SK-N-SH (cell line): ENCODE results near the gene MAP4K5. TPM values are rescaled to one million over a fixed set of nuclear protein-coding genes. Genes with fewer than 3 reads are reported as not detected.

Source experiments
- CTCF ChIA-PET: fragments of 300-600, 350-600 bp; formaldehyde crosslinking; extraction: SDS; loops from one replicate; lab custom pipeline; 2021; lab: Yijun Ruan, JAX
- POLR2A ChIA-PET: fragments of 350-600 bp; sonication (Branson Sonifier 250); formaldehyde crosslinking; extraction: SDS; loops from one replicate; lab custom pipeline; 2020; ENCODE audit warnings: antibody characterized with exemption, inconsistent platforms; lab: Yijun Ruan, JAX
- DNase-seq: peaks from one replicate; pipeline ENCODE4 v3.0.0; 2012
- H2AFZ ChIP-seq: fragments of 200-600 bp; sonication (generic); 2 replicates; pipeline ENCODE4 v1.8.1; 2016; ENCODE audit warnings: antibody characterized with exemption, mild to moderate bottlenecking, low read depth
- H3F3A ChIP-seq: fragments of 200-600 bp; sonication (generic); replicated peaks from 2 replicates; pipeline ENCODE3; 2016; ENCODE audit warnings: antibody characterized with exemption, mild to moderate bottlenecking; ENCODE audit not compliant: insufficient read depth
- H3K27ac ChIP-seq, 2 experiments: fragments of 200-500 bp in 1 of 2; fragments of 200-600 bp in 1 of 2; sonication (Bioruptor generic) in 1 of 2; sonication (generic), shearing (Covaris generic) in 1 of 2; 2 replicates each; pipeline versions ENCODE4 v1.5.1 to v1.6.1; 2014 to 2016; ENCODE audit warnings: low read depth in 2 of 2, inconsistent platforms in 1 of 2, low read length in 1 of 2, mild to moderate bottlenecking in 1 of 2, mixed read lengths in 1 of 2
- H3K27me3 ChIP-seq: fragments of 200-600 bp; sonication (generic), shearing (Covaris generic); 2 replicates; pipeline ENCODE4 v1.6.1; 2016; ENCODE audit warnings: mixed run types; ENCODE audit not compliant: insufficient read depth
- H3K36me3 ChIP-seq, 2 experiments: fragments of 200-500 bp in 1 of 2; fragments of 200-600 bp in 1 of 2; sonication (Bioruptor generic) in 1 of 2; sonication (generic) in 1 of 2; replicated peaks in 1 of 2; 2 replicates each; pipeline versions ENCODE3 to v1.5.1; 2014 to 2016; ENCODE audit warnings: low read length in 1 of 2, mild to moderate bottlenecking in 1 of 2; ENCODE audit not compliant: insufficient read depth in 2 of 2, control insufficient read depth in 1 of 2
- H3K4me1 ChIP-seq, 2 experiments: fragments of 200-500 bp in 1 of 2; fragments of 200-600 bp in 1 of 2; sonication (Bioruptor generic) in 1 of 2; sonication (generic), shearing (Covaris generic) in 1 of 2; 2 replicates each; pipeline versions ENCODE4 v1.5.1 to v1.6.1; 2014 to 2016; ENCODE audit warnings: low read depth in 1 of 2, low read length in 1 of 2, mixed run types in 1 of 2; ENCODE audit not compliant: insufficient read depth in 2 of 2, control insufficient read depth in 1 of 2
- H3K4me2 ChIP-seq: fragments of 200-600 bp; sonication (generic), shearing (Covaris generic); 2 replicates; pipeline ENCODE4 v1.6.1; 2017; ENCODE audit warnings: mixed run types
- H3K4me3 ChIP-seq, 2 experiments: fragments of 200-500 bp in 1 of 2; fragments of 200-600 bp in 1 of 2; sonication (Bioruptor generic) in 1 of 2; sonication (generic), shearing (Covaris generic) in 1 of 2; 2 replicates each; pipeline versions ENCODE4 v1.5.1 to v1.8.1; 2014 to 2016; ENCODE audit warnings: low read depth in 2 of 2, inconsistent platforms in 1 of 2, low read length in 1 of 2, mild to moderate bottlenecking in 1 of 2, mixed read lengths in 1 of 2, moderate library complexity in 1 of 2
- H3K79me2 ChIP-seq: fragments of 200-600 bp; sonication (generic); 2 replicates; pipeline ENCODE4 v1.8.1; 2017; ENCODE audit warnings: mild to moderate bottlenecking; ENCODE audit not compliant: insufficient read depth
- H3K9ac ChIP-seq: fragments of 200-600 bp; sonication (generic); 2 replicates; pipeline ENCODE4 v1.6.1; 2017; ENCODE audit warnings: mixed run types
- H3K9me2 ChIP-seq: fragments of 200-600 bp; sonication (generic); 2 replicates; pipeline ENCODE4 v1.6.1; 2017; ENCODE audit warnings: mixed run types
- H3K9me3 ChIP-seq: fragments of 200-600 bp; sonication (generic); 2 replicates; pipeline ENCODE4 v1.6.1; 2017; ENCODE audit warnings: mixed run types, mild to moderate bottlenecking, moderate library complexity
- H4K20me1 ChIP-seq: fragments of 200-600 bp; sonication (generic); 2 replicates; pipeline ENCODE4 v1.6.1; 2017; ENCODE audit warnings: mild to moderate bottlenecking, mixed run types; ENCODE audit not compliant: insufficient read depth
- CHD2 ChIP-seq: fragments of 150-350 bp; IDR thresholded peaks from 2 replicates; pipeline ENCODE4 v1.6.1; 2018; ENCODE audit warnings: low read length; ENCODE audit not compliant: partially characterized antibody
- CTCF ChIP-seq: fragments of 200-600 bp; sonication (generic); IDR thresholded peaks from 2 replicates; pipeline ENCODE4 v1.6.1; 2017; ENCODE audit warnings: antibody characterized with exemption, mild to moderate bottlenecking, moderate library complexity
- EP300 ChIP-seq, 2 experiments: IDR thresholded peaks; 2 replicates each; pipeline versions ENCODE4 v1.4.0 to v1.6.1; 2012; ENCODE audit warnings: borderline replicate concordance in 1 of 2, low read depth in 1 of 2, low read length in 1 of 2
- EZH2phosphoT487 ChIP-seq: fragments of 200-600 bp; sonication (generic); IDR thresholded peaks from 2 replicates; pipeline ENCODE4 v1.6.1; 2017; ENCODE audit warnings: low read depth, mixed run types, mild to moderate bottlenecking, antibody characterized with exemption, moderate library complexity, borderline replicate concordance
- FOSL2 ChIP-seq: IDR thresholded peaks from 2 replicates; pipeline ENCODE4 v1.4.0; 2012; ENCODE audit warnings: low read depth, mild to moderate bottlenecking, moderate library complexity, borderline replicate concordance
- FOXJ3 ChIP-seq: sonication (generic); formaldehyde crosslinking; IDR thresholded peaks from 2 replicates; pipeline ENCODE4 v1.5.1; 2020; ENCODE audit warnings: mild to moderate bottlenecking, missing genetic modification reagents
- GATA2 ChIP-seq: sonication (generic); formaldehyde crosslinking; IDR thresholded peaks from 2 replicates; pipeline ENCODE4 v1.5.0; 2020; ENCODE audit warnings: mild to moderate bottlenecking, missing genetic modification reagents
- NRF1 ChIP-seq: IDR thresholded peaks from 2 replicates; pipeline ENCODE4 v1.6.1; 2012; ENCODE audit warnings: low read depth, mild to moderate bottlenecking, low read length
- POLR2AphosphoS5 ChIP-seq: IDR thresholded peaks from 2 replicates; pipeline ENCODE4 v1.6.1; 2012; ENCODE audit warnings: low read depth, low read length
- RAD21 ChIP-seq: IDR thresholded peaks from 2 replicates; pipeline ENCODE4 v1.6.1; 2012; ENCODE audit warnings: mild to moderate bottlenecking, low read length
- RCOR1 ChIP-seq: fragments of 150-350 bp; IDR thresholded peaks from 2 replicates; pipeline ENCODE4 v1.6.1; 2017; ENCODE audit warnings: antibody characterized with exemption, low read length
- RFX5 ChIP-seq: IDR thresholded peaks from 2 replicates; pipeline ENCODE4 v1.6.1; 2012; ENCODE audit warnings: mild to moderate bottlenecking, improper control_type of control experiment, low read length
- SMC3 ChIP-seq: IDR thresholded peaks from 2 replicates; pipeline ENCODE4 v1.6.1; 2012; ENCODE audit warnings: low read depth, low read length, improper control_type of control experiment
- TAF1 ChIP-seq: IDR thresholded peaks from 2 replicates; pipeline ENCODE4 v1.6.1; 2012; ENCODE audit warnings: low read depth, mild to moderate bottlenecking, low read length, moderate library complexity, borderline replicate concordance
- WGBS: methylation state at CpG from one replicate; pipeline ENCODE4 v1.1.6; 2017; ENCODE audit warnings: low lambda C conversion rate; 5-methylcytosine and 5-hydroxymethylcytosine counted together
- polyA plus RNA-seq, 3 experiments: library from polyadenylated mRNA; depleted of rRNA; stranded (reverse); fragments of >200 nt; gene quantifications; 2 replicates each; pipeline ENCODE4 v1.2.3, GENCODE V29; 2012
- TF ChIP-seq, protein P1 (sequence below): IDR thresholded peaks from 2 replicates; pipeline ENCODE4 v1.6.1; 2012; ENCODE audit warnings: mild to moderate bottlenecking, low read depth, low read length, moderate library complexity
- TF ChIP-seq, protein P2 (sequence below): IDR thresholded peaks from 2 replicates; pipeline ENCODE4 v1.4.0; 2012; ENCODE audit warnings: low read depth, borderline replicate concordance

Gene MAP4K5
- polyA plus RNA-seq, 1 of the 3 experiments (the other 2 are of a cell fraction) = 31.8 TPM

GRCh38 chr14:50381823-50382287, 150.5 kb downstream of the MAP4K5 start:
- Histone ChIP-seq H3F3A (no peaks in the 10 kb centered on the region), H2AFZ (no peak overlapping the region), H3K27ac (no peak overlapping the region), H3K9me3 (no peaks in the 10 kb centered on the region), H3K27me3 (no peaks in the 10 kb centered on the region), H3K36me3 (no peaks in the 10 kb centered on the region), H3K9me2 (no peaks in the 10 kb centered on the region), H3K4me2 (no peak overlapping the region), H3K79me2 (no peaks in the 10 kb centered on the region), H3K9ac (no peak overlapping the region), H3K4me1 (no peaks in the 10 kb centered on the region), H3K4me3 (no peak overlapping the region), H4K20me1 (no peaks in the 10 kb centered on the region)
- no peak for DNase-seq
- 86% methylated on average over 14 of the region's 14 CpGs for WGBS
- no peak for TF ChIP-seq FOSL2
- no peak for TF ChIP-seq RAD21
- TF ChIP-seq, protein P1, sequence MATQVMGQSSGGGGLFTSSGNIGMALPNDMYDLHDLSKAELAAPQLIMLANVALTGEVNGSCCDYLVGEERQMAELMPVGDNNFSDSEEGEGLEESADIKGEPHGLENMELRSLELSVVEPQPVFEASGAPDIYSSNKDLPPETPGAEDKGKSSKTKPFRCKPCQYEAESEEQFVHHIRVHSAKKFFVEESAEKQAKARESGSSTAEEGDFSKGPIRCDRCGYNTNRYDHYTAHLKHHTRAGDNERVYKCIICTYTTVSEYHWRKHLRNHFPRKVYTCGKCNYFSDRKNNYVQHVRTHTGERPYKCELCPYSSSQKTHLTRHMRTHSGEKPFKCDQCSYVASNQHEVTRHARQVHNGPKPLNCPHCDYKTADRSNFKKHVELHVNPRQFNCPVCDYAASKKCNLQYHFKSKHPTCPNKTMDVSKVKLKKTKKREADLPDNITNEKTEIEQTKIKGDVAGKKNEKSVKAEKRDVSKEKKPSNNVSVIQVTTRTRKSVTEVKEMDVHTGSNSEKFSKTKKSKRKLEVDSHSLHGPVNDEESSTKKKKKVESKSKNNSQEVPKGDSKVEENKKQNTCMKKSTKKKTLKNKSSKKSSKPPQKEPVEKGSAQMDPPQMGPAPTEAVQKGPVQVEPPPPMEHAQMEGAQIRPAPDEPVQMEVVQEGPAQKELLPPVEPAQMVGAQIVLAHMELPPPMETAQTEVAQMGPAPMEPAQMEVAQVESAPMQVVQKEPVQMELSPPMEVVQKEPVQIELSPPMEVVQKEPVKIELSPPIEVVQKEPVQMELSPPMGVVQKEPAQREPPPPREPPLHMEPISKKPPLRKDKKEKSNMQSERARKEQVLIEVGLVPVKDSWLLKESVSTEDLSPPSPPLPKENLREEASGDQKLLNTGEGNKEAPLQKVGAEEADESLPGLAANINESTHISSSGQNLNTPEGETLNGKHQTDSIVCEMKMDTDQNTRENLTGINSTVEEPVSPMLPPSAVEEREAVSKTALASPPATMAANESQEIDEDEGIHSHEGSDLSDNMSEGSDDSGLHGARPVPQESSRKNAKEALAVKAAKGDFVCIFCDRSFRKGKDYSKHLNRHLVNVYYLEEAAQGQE = no peak
- TF ChIP-seq FOXJ3 (CRISPR knock-in tag) = no peak
- TF ChIP-seq TAF1 = no peak
- TF ChIP-seq RFX5 = no peak
- no peak for TF ChIP-seq POLR2AphosphoS5
- TF ChIP-seq SMC3 = no peak
- TF ChIP-seq CTCF = no peak
- ChIA-PET POLR2A (no interaction called here), CTCF (no interaction called here)

DNA sequence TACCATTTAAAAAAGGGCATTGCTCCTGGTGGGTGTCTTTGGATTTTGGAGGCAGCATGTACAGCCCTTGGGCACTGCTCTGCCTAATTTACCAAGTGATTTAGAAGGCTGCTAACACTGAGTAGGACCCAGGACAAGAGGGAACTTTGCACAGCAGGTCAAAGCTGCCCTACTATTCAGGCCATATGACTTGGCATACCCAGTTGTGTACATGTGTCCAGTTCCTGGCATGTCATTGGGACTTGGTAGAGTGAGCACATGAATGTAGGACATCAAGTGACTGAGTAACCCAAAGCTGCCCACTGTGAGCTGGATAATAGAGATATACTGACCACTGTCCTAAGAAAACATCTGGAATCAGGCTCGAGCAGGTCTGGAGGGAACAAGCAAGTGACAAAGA, 151.4 kb downstream of the MAP4K5 start:
- DNase-seq = no peak
- Histone ChIP-seq H3F3A (no peaks in the 10 kb centered on the region), H3K79me2 (no peaks in the 10 kb centered on the region), H4K20me1 (no peaks in the 10 kb centered on the region), H2AFZ (no peak overlapping the region), H3K27ac (no peak overlapping the region), H3K4me1 (no peaks in the 10 kb centered on the region), H3K9me2 (no peaks in the 10 kb centered on the region), H3K4me2 (no peak overlapping the region), H3K9ac (no peak overlapping the region), H3K36me3 (no peaks in the 10 kb centered on the region), H3K9me3 (no peaks in the 10 kb centered on the region), H3K27me3 (no peaks in the 10 kb centered on the region), H3K4me3 (no peak overlapping the region)
- ChIA-PET POLR2A (no interaction called here), CTCF (no interaction called here)
- WGBS = 87% methylated on average over 1 of the region's 1 CpG
- TF ChIP-seq, protein P2, sequence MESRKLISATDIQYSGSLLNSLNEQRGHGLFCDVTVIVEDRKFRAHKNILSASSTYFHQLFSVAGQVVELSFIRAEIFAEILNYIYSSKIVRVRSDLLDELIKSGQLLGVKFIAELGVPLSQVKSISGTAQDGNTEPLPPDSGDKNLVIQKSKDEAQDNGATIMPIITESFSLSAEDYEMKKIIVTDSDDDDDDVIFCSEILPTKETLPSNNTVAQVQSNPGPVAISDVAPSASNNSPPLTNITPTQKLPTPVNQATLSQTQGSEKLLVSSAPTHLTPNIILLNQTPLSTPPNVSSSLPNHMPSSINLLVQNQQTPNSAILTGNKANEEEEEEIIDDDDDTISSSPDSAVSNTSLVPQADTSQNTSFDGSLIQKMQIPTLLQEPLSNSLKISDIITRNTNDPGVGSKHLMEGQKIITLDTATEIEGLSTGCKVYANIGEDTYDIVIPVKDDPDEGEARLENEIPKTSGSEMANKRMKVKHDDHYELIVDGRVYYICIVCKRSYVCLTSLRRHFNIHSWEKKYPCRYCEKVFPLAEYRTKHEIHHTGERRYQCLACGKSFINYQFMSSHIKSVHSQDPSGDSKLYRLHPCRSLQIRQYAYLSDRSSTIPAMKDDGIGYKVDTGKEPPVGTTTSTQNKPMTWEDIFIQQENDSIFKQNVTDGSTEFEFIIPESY = no peak
- TF ChIP-seq, protein P1 = no peak
- TF ChIP-seq NRF1 = no peak
- no peak for TF ChIP-seq RAD21
- TF ChIP-seq SMC3 = no peak
- TF ChIP-seq POLR2AphosphoS5 = no peak
- no peak for TF ChIP-seq RCOR1
- no peak for TF ChIP-seq EP300 (IDR thresholded peaks at IDR 0.05; ENCODE audit: borderline replicate concordance in 1 of 2, low read depth in 1 of 2, low read length in 1 of 2)
- no peak for TF ChIP-seq GATA2 (CRISPR knock-in tag)
- no peak for TF ChIP-seq EZH2phosphoT487
- TF ChIP-seq FOXJ3 (CRISPR knock-in tag) = no peak
- TF ChIP-seq CHD2 = no peak
